Colonic mucosa (tissue), 4 donors: Measurements from ENCODE around the gene TMEM207. TPM values are rescaled to one million over a fixed set of nuclear protein-coding genes. Genes with fewer than 3 reads are reported as not detected.

Experiments used
- DNase-seq: peaks from one replicate; pipeline ENCODE4 v3.0.0-alpha.2; 2020
- H3K27ac ChIP-seq: fragments of 200-600 bp; one replicate; pipeline ENCODE4 v1.8.0; 2021
- H3K27me3 ChIP-seq: fragments of 200-600 bp; one replicate; pipeline ENCODE4 v1.8.0; 2021
- H3K36me3 ChIP-seq: fragments of 200-600 bp; one replicate; pipeline ENCODE4 v1.8.0; 2021
- H3K4me1 ChIP-seq: fragments of 200-600 bp; one replicate; pipeline ENCODE4 v1.8.0; 2021; ENCODE audit warnings: mild to moderate bottlenecking
- H3K4me3 ChIP-seq: fragments of 200-600 bp; one replicate; pipeline ENCODE4 v1.8.0; 2021
- H3K9ac ChIP-seq, 2 donors: one replicate each; pipeline ENCODE4 v1.7.0; 2013; ENCODE audit warnings: control low read depth in 2 of 2, low read depth in 2 of 2, low read length in 2 of 2
- H3K9me3 ChIP-seq: fragments of 200-600 bp; one replicate; pipeline ENCODE4 v1.8.0; 2021
- CTCF ChIP-seq: fragments of 200-600 bp; IDR thresholded peaks from one replicate; pipeline ENCODE4 v1.8.0; 2022; ENCODE audit warnings: antibody characterized with exemption, mild to moderate bottlenecking
- intact Hi-C: fragments of 100-400 bp; cut with DNase I; formaldehyde crosslinking; loops from one replicate; pipeline ENCODE4 v1.14.1; 2022
- total RNA-seq, 2 donors: library from RNA; stranded (reverse); fragmentation: NEBNext Ultra II Directional in 1 of 2; extraction: Animal tissue kit (Norgen Biotek cat#: 25700) in 1 of 2; gene quantifications; one replicate each; pipeline ENCODE4 v1.2.1, GENCODE V29; 2021
- donor health status: healthy.
- donor health status: DM: no; HTN: no; CAD: no.
- donor health status: DM: no; HTN: no; CAD: no.

Gene TMEM207
- total RNA-seq, 2 donors from 2014 or later, result not detected

GRCh38 chr3:190387578-190388213, 62.0 kb downstream of the TMEM207 start, which contains the start of gene CLDN16:
CLDN16 (plus strand) TSS chr3:190388163; CDS start chr3:190388330, 167 bp downstream.
- Histone ChIP-seq H3K9me3 (no peaks in the 10 kb centered on the region), H3K4me3 (no peak within 1 kb of the TSS), H3K9ac (no peak within 1 kb of the TSS), H3K27me3 (no peaks in the 10 kb centered on the region), H3K27ac (no peak within 1 kb of the TSS), H3K4me1 (no peaks in the 10 kb centered on the region), H3K36me3 (no peaks in the 10 kb centered on the region)
- no peak for TF ChIP-seq CTCF
- intact Hi-C loops, result loop anchor here (10.0 kb wide), 1 partner anchor 163 kb away; no protein-coding TSS in a partner anchor
- DNase-seq, result no peak

- no peaks in the 10 kb centered on the region for H3K36me3 ChIP-seq
- DNase-seq, result no peak
- H3K4me3 ChIP-seq, result no peak overlapping the region
- TF ChIP-seq CTCF, result no peak
- H3K27me3 ChIP-seq, result no peaks in the 10 kb centered on the region
- no peaks in the 10 kb centered on the region for H3K4me1 ChIP-seq
- no peak overlapping the region for H3K27ac ChIP-seq
- intact Hi-C loops, result loop anchor here (10.0 kb wide), 1 partner anchor 161 kb away; no protein-coding TSS in a partner anchor
- H3K9ac ChIP-seq, result no peak overlapping the region
- H3K9me3 ChIP-seq, result no peaks in the 10 kb centered on the region
Observed at GRCh38 chr3:190385731-190386688, 63.7 kb downstream of the TMEM207 start.

- Histone ChIP-seq H3K36me3 (no peaks in the 10 kb centered on the region), H3K9ac (no peak overlapping the region), H3K27me3 (no peaks in the 10 kb centered on the region), H3K4me1 (no peaks in the 10 kb centered on the region), H3K9me3 (no peaks in the 10 kb centered on the region), H3K4me3 (no peak overlapping the region), H3K27ac (no peak overlapping the region)
- intact Hi-C loops, result loop anchor here (10.0 kb wide), 1 partner anchor 160 kb away; no protein-coding TSS in a partner anchor
- peak; percentile 38 for DNase-seq
- TF ChIP-seq CTCF, result peak; percentile 50
Observed at GRCh38 chr3:190384309-190384756, 65.4 kb downstream of the TMEM207 start.

- no peak for DNase-seq
- Histone ChIP-seq H3K27me3 (no peaks in the 10 kb centered on the region), H3K4me3 (no peak overlapping the region), H3K36me3 (no peaks in the 10 kb centered on the region), H3K9me3 (no peaks in the 10 kb centered on the region), H3K4me1 (no peaks in the 10 kb centered on the region), H3K27ac (no peak overlapping the region), H3K9ac (no peak overlapping the region)
- intact Hi-C loops, result loop anchor here (10.0 kb wide), 1 partner anchor 157 kb away; no protein-coding TSS in a partner anchor
- no peak for TF ChIP-seq CTCF
Observed at GRCh38 chr3:190382082-190382481, 67.6 kb downstream of the TMEM207 start.

- Histone ChIP-seq H3K9ac (no peak overlapping the region), H3K27ac (no peak overlapping the region)
- intact Hi-C loops, result loop anchor here (10.0 kb wide), 1 partner anchor 157 kb away; no protein-coding TSS in a partner anchor
Observed at GRCh38 chr3:190381441-190381840, 68.3 kb downstream of the TMEM207 start.

More at GRCh38 chr3:190381441-190381840, 68.3 kb downstream of the TMEM207 start:
- DNase-seq, result no peak
- H3K4me1 ChIP-seq, result no peaks in the 10 kb centered on the region
- H3K4me3 ChIP-seq, result no peak overlapping the region
- no peaks in the 10 kb centered on the region for H3K9me3 ChIP-seq
- no peaks in the 10 kb centered on the region for H3K27me3 ChIP-seq
- no peaks in the 10 kb centered on the region for H3K36me3 ChIP-seq
- TF ChIP-seq CTCF, result no peak
